ENCODE data around the gene CCL7. TPM values are rescaled to one million over a fixed set of nuclear protein-coding genes. Genes with fewer than 3 reads are reported as not detected.

Gene CCL7
- 0.19 TPM in 1 of 2 replicates, not detected in the other for total RNA-seq

DNA sequence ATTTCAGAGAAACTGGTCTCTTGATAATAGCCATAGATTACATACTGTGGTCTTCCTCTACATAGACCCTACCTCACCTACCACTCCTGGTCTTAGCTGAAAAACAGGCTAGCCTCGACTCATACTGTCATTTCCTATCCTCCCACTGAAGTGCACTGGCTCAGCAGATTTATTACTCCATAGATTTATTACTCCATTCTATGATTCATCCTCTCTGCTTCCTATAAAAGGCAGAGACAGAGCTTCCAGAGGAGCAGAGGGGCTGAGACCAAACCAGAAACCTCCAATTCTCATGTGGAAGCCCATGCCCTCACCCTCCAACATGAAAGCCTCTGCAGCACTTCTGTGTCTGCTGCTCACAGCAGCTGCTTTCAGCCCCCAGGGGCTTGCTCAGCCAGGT lies at the start of gene CCL7:
TSS of gene CCL7 (plus strand) at position 253 of the 400 bp plus-strand sequence. CDS start at position 323, 70 bp downstream.

DNA sequence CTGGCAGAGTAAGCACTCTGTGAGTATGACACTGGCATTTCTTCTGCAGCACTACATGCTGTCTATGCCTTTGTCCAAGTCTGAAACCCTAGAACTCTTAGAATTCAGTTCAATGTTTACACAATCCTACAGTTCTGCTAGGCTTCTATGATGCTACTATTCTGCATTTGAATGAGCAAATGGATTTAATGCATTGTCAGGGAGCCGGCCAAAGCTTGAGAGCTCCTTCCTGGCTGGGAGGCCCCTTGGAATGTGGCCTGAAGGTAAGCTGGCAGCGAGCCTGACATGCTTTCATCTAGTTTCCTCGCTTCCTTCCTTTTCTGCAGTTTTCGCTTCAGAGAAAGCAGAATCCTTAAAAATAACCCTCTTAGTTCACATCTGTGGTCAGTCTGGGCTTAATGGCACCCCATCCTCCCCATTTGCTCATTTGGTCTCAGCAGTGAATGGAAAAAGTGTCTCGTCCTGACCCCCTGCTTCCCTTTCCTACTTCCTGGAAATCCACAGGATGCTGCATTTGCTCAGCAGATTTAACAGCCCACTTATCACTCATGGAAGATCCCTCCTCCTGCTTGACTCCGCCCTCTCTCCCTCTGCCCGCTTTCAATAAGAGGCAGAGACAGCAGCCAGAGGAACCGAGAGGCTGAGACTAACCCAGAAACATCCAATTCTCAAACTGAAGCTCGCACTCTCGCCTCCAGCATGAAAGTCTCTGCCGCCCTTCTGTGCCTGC lies 15.2 kb upstream of the CCL7 start, which contains the start of gene CCL2:
TSS of gene CCL2 (plus strand) at position 635 of the 730 bp plus-strand sequence. CDS start at position 700, 65 bp downstream.

DNA sequence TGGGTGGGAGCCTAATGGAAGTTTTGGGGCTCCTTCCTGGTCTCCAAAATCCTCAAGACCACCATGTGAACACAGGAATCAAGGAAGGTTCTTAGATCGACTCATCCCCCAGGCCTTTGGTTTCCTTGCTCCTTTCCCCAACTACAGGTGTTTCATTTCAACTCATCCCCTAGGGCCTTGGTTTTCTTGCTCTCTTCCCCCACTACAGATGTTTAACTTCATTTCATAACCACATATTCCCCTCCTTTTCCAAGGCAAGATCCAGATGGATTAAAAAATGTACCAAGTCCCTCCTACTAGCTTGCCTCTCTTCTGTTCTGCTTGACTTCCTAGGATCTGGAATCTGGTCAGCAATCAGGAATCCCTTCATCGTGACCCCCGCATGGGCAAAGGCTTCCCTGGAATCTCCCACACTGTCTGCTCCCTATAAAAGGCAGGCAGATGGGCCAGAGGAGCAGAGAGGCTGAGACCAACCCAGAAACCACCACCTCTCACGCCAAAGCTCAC lies 15.3 kb downstream of the CCL7 start, which contains the start of gene CCL11:
TSS of gene CCL11 (plus strand) at position 457 of the 507 bp plus-strand sequence. CDS start 67 bp downstream, outside the sequence.

DNA sequence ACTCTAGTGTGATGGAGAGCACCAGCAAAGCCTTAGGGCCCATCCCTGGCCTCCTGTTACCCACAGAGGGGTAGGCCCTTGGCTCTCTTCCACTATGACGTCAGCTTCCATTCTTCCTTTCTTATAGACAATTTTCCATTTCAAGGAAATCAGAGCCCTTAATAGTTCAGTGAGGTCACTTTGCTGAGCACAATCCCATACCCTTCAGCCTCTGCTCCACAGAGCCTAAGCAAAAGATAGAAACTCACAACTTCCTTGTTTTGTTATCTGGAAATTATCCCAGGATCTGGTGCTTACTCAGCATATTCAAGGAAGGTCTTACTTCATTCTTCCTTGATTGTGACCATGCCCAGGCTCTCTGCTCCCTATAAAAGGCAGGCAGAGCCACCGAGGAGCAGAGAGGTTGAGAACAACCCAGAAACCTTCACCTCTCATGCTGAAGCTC lies 49.0 kb downstream of the CCL7 start, which contains the start of gene CCL8:
TSS of gene CCL8 (plus strand) at position 397 of the 445 bp plus-strand sequence. CDS start 67 bp downstream, outside the sequence.

Other genes starting within 250 kb of the CCL7 start
- 41.4 and 103 TPM in 2 replicates for gene CCL2, start 14.9 kb upstream of the CCL7 start, total RNA-seq
- not detected in 2 replicates for gene CCL11, start 15.5 kb downstream of the CCL7 start, total RNA-seq
- gene CCL8, start 49.2 kb downstream of the CCL7 start, total RNA-seq = not detected in 2 replicates
- not detected in 2 replicates for gene CCL13, start 86.3 kb downstream of the CCL7 start, total RNA-seq
- not detected in 2 replicates for gene CCL1, start 93.0 kb downstream of the CCL7 start, total RNA-seq